HUES64 (cell line): ENCODE data around the gene TESK2. TPM values are rescaled to one million over a fixed set of nuclear protein-coding genes. Genes with fewer than 3 reads are reported as not detected.
"Not testable (repeated sequence)": the region's sequence is repeated elsewhere in the genome, so short reads cannot be mapped to it uniquely, and the experiment has no call there.

Source experiments
- H3K27ac ChIP-seq: 2 replicates; pipeline ENCODE4 v1.7.0; 2013; ENCODE audit warnings: low read depth, low read length, inconsistent platforms
- H3K27me3 ChIP-seq: 2 replicates; pipeline ENCODE4 v1.6.1; 2013; ENCODE audit warnings: mild to moderate bottlenecking, low read length; ENCODE audit not compliant: insufficient read depth
- H3K36me3 ChIP-seq: 2 replicates; pipeline ENCODE4 v1.6.1; 2013; ENCODE audit warnings: mild to moderate bottlenecking, low read length; ENCODE audit not compliant: insufficient read depth
- H3K4me1 ChIP-seq: 2 replicates; pipeline ENCODE4 v1.6.1; 2013; ENCODE audit warnings: mild to moderate bottlenecking, low read length, moderate library complexity; ENCODE audit not compliant: insufficient read depth
- H3K4me3 ChIP-seq: 2 replicates; pipeline ENCODE4 v1.5.1; 2013; ENCODE audit warnings: mild to moderate bottlenecking, low read length, moderate library complexity
- H3K9ac ChIP-seq: 2 replicates; pipeline ENCODE4 v1.6.1; 2013; ENCODE audit warnings: mild to moderate bottlenecking, low read depth, low read length
- H3K9me3 ChIP-seq: 2 replicates; pipeline ENCODE4 v1.6.1; 2013; ENCODE audit warnings: low read depth, low read length; ENCODE audit not compliant: insufficient read depth
- WGBS: fragments of 150-250, 120-280 bp; methylation state at CpG from one replicate; pipeline ENCODE4 v1.1.7; 2013; ENCODE audit warnings: missing lambda C conversion rate; 5-methylcytosine and 5-hydroxymethylcytosine counted together
- polyA plus RNA-seq, 2 experiments: library from polyadenylated mRNA; stranded (reverse); fragments of 50-300 nt; gene quantifications; one replicate each; pipeline ENCODE4 v1.2.3, GENCODE V29; 2013

Gene TESK2
- 3.5 TPM for polyA plus RNA-seq (2013, experiment 1 of 2)
- polyA plus RNA-seq (2013, experiment 2 of 2) = 4.9 TPM

- Histone ChIP-seq H3K4me3 (peak within 1 kb of the TSS; percentile 78), H3K36me3 (no peaks in the 10 kb centered on the region), H3K27ac (peak within 1 kb of the TSS; percentile 46; the same call in 1 of the 2 replicates), H3K4me1 (no peaks in the 10 kb centered on the region; the same call in 1 of the 2 replicates), H3K27me3 (peaks cover 18% of the 10 kb centered on the region), H3K9ac (peak within 1 kb of the TSS; percentile 73), H3K9me3 (no peaks in the 10 kb centered on the region)
- under 1% methylated on average over 64 of the region's 64 CpGs for WGBS
Observed at GRCh38 chr1:45490626-45491486, at the start of gene TESK2. Gene TESK2 (minus strand): TSS chr1:45491163. CDS start chr1:45457785, 33,378 bp downstream.

- Histone ChIP-seq H3K27ac (no peak overlapping the region), H3K9me3 (no peaks in the 10 kb centered on the region), H3K36me3 (no peaks in the 10 kb centered on the region), H3K27me3 (no peaks in the 10 kb centered on the region), H3K4me1 (no peaks in the 10 kb centered on the region; the same call in 1 of the 2 replicates), H3K9ac (no peak overlapping the region), H3K4me3 (no peak overlapping the region)
- 62% methylated on average over 4 of the region's 4 CpGs for WGBS
Observed at GRCh38 chr1:45536886-45537285, 45.9 kb upstream of the TESK2 start.

GRCh38 chr1:45535988-45536766 is 45.2 kb upstream of the TESK2 start:
- WGBS = 89% methylated on average over 5 of the region's 6 CpGs
- Histone ChIP-seq H3K4me1 (no peaks in the 10 kb centered on the region; the same call in 1 of the 2 replicates), H3K4me3 (no peak overlapping the region), H3K9me3 (no peaks in the 10 kb centered on the region), H3K27ac (no peak overlapping the region), H3K9ac (no peak overlapping the region), H3K36me3 (no peaks in the 10 kb centered on the region), H3K27me3 (no peaks in the 10 kb centered on the region)

GRCh38 chr1:45531873-45532272 is 40.9 kb upstream of the TESK2 start:
- Histone ChIP-seq H3K4me1 (peaks cover 5% of the 10 kb centered on the region), H3K9ac (no peak overlapping the region), H3K36me3 (no peaks in the 10 kb centered on the region), H3K4me3 (no peak overlapping the region), H3K9me3 (no peaks in the 10 kb centered on the region), H3K27me3 (no peaks in the 10 kb centered on the region), H3K27ac (no peak overlapping the region)
- WGBS = 94% methylated on average over 5 of the region's 5 CpGs

GRCh38 chr1:45530632-45531135 is 39.7 kb upstream of the TESK2 start:
- H3K27ac ChIP-seq = no peak overlapping the region
- H3K9ac ChIP-seq = no peak overlapping the region
- WGBS = 97% methylated on average over 11 of the region's 11 CpGs

GRCh38 chr1:45526135-45526644 is 35.2 kb upstream of the TESK2 start:
- no peaks in the 10 kb centered on the region for H3K36me3 ChIP-seq
- no peak overlapping the region for H3K27ac ChIP-seq
- H3K4me3 ChIP-seq = no peak overlapping the region
- peaks cover 28% of the 10 kb centered on the region for H3K4me1 ChIP-seq
- no peaks in the 10 kb centered on the region for H3K9me3 ChIP-seq
- H3K9ac ChIP-seq = no peak overlapping the region
- 100% methylated on average over 1 of the region's 1 CpG for WGBS
- H3K27me3 ChIP-seq = no peaks in the 10 kb centered on the region

More at GRCh38 chr1:45530632-45531135, 39.7 kb upstream of the TESK2 start:
- H3K27me3 ChIP-seq = no peaks in the 10 kb centered on the region
- peaks cover 9% of the 10 kb centered on the region; the same call in 1 of the 2 replicates for H3K4me1 ChIP-seq
- H3K9me3 ChIP-seq = no peaks in the 10 kb centered on the region
- no peaks in the 10 kb centered on the region for H3K36me3 ChIP-seq
- H3K4me3 ChIP-seq = no peak overlapping the region

- peaks cover 32% of the 10 kb centered on the region for H3K4me1 ChIP-seq
- H3K9me3 ChIP-seq, H3K27ac ChIP-seq, H3K27me3 ChIP-seq, H3K36me3 ChIP-seq, H3K9ac ChIP-seq, H3K4me3 ChIP-seq: not testable (repeated sequence)
- 95% methylated on average over 10 of the region's 10 CpGs for WGBS
Observed at GRCh38 chr1:45523975-45524374, 33.0 kb upstream of the TESK2 start.

- H3K9ac ChIP-seq, H3K36me3 ChIP-seq, H3K4me3 ChIP-seq, H3K9me3 ChIP-seq, H3K27me3 ChIP-seq, H3K27ac ChIP-seq: not testable (repeated sequence)
- H3K4me1 ChIP-seq = peaks cover 35% of the 10 kb centered on the region
- WGBS = 50% methylated on average over 1 of the region's 2 CpGs
Observed at GRCh38 chr1:45523516-45523915, 32.6 kb upstream of the TESK2 start.

- no peaks in the 10 kb centered on the region for H3K9me3 ChIP-seq
- H3K27me3 ChIP-seq = no peaks in the 10 kb centered on the region
- H3K4me1 ChIP-seq = peaks cover 31% of the 10 kb centered on the region
- H3K4me3 ChIP-seq = peak overlapping the region; percentile 95
- H3K27ac ChIP-seq = peak overlapping the region; percentile 93
- peak overlapping the region; percentile 94 for H3K9ac ChIP-seq
- WGBS = 74% methylated on average over 21 of the region's 21 CpGs
- H3K36me3 ChIP-seq = peaks cover 18% of the 10 kb centered on the region
Observed at GRCh38 chr1:45522324-45523104, 31.6 kb upstream of the TESK2 start.
